Measurements from ENCODE around the gene C1orf56. TPM values are rescaled to one million over a fixed set of nuclear protein-coding genes. Genes with fewer than 3 reads are reported as not detected.

C1orf56 gene
- total RNA-seq, 2 experiments from 2014 or later, result 0.58 to 1.2 TPM

GRCh38 chr1:151008244-151009205 is 39.0 kb upstream of the C1orf56 start, which contains the start of gene PRUNE1:
TSS of gene PRUNE1 (plus strand) at chr1:151008449. CDS start at chr1:151008633, 184 bp downstream.
- TF ChIP-seq, protein P1, sequence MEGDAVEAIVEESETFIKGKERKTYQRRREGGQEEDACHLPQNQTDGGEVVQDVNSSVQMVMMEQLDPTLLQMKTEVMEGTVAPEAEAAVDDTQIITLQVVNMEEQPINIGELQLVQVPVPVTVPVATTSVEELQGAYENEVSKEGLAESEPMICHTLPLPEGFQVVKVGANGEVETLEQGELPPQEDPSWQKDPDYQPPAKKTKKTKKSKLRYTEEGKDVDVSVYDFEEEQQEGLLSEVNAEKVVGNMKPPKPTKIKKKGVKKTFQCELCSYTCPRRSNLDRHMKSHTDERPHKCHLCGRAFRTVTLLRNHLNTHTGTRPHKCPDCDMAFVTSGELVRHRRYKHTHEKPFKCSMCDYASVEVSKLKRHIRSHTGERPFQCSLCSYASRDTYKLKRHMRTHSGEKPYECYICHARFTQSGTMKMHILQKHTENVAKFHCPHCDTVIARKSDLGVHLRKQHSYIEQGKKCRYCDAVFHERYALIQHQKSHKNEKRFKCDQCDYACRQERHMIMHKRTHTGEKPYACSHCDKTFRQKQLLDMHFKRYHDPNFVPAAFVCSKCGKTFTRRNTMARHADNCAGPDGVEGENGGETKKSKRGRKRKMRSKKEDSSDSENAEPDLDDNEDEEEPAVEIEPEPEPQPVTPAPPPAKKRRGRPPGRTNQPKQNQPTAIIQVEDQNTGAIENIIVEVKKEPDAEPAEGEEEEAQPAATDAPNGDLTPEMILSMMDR (IDR thresholded peaks at IDR 0.05), result no peak
- CTCF ChIA-PET, result interaction anchor here (0.6 to 0.9 kb wide), 3 partner anchors 16 to 731 kb away, joined by 3 to 4 read pairs (median 3); no protein-coding TSS in a partner anchor

GRCh38 chr1:151009206-151009587 is 38.4 kb upstream of the C1orf56 start:
- Mint-ChIP-seq H3K4me1 (ENCODE audit: low read depth) (peaks cover 84% of the 10 kb centered on the region), H3K36me3 (ENCODE audit: low read depth) (peaks cover 46% of the 10 kb centered on the region), H3K9me3 (no peaks in the 10 kb centered on the region), H3K27me3 (no peaks in the 10 kb centered on the region), H3K27ac (peak overlapping the region; percentile 98), H3K4me3 (peak overlapping the region; percentile 93)
- TF ChIP-seq, protein P1 (IDR thresholded peaks at IDR 0.05), result no peak
- Histone ChIP-seq H3K27ac (ENCODE audit: low read depth in 1 of 2, low read length in 2 of 2) (peak overlapping the region in 1 of 2 donors; percentile 98), H3K4me3 (ENCODE audit: low read length) (peak overlapping the region; percentile 82), H3K4me1 (ENCODE audit: insufficient read depth, low read length) (peaks cover 79% of the 10 kb centered on the region), H3K27me3 (ENCODE audit: control insufficient read depth in 1 of 2, insufficient read depth in 2 of 2, low read length in 2 of 2) (no peaks in the 10 kb centered on the region), H3K9me3 (ENCODE audit: control insufficient read depth in 1 of 2, insufficient read depth in 1 of 2, low read length in 2 of 2) (no peaks in the 10 kb centered on the region), H3K36me3 (ENCODE audit: insufficient read depth, low read length) (peaks cover 16% of the 10 kb centered on the region)
- ATAC-seq (ENCODE audit: poor library complexity), result no peak
- no peak for DNase-seq
- ChIA-PET POLR2A (interaction anchor here (1.1 to 1.9 kb wide), 4 partner anchors 42 to 645 kb away, joined by 3 to 5 read pairs (median 4); partner anchors contain the start of genes GABPB2 and RPRD2), CTCF (interaction anchor here (0.6 to 1.4 kb wide), 4 partner anchors 15 to 732 kb away, joined by 3 to 5 read pairs (median 4); partner anchors contain the start of gene GABPB2)
- intact Hi-C loops (cut with DNase I, micrococcal nuclease), result loop anchor here (2.0 to 5.0 kb wide), 4 partner anchors 48 to 647 kb away; partner anchors contain the start of genes ARNT (in 1 of the 2), RPRD2 (in 1 of the 2) and TNFAIP8L2 (in 1 of the 2)

More at GRCh38 chr1:151008244-151009205, 39.0 kb upstream of the C1orf56 start, which contains the start of gene PRUNE1:
- Histone ChIP-seq H3K27ac (ENCODE audit: low read depth in 1 of 2, low read length in 2 of 2) (peak within 1 kb of the TSS; percentile 87 to 98), H3K4me1 (ENCODE audit: insufficient read depth, low read length) (peaks cover 83% of the 10 kb centered on the region), H3K9me3 (ENCODE audit: control insufficient read depth in 1 of 2, insufficient read depth in 1 of 2, low read length in 2 of 2) (no peaks in the 10 kb centered on the region), H3K36me3 (ENCODE audit: insufficient read depth, low read length) (peaks cover 14% of the 10 kb centered on the region), H3K4me3 (ENCODE audit: low read length) (peak within 1 kb of the TSS; percentile 82), H3K27me3 (ENCODE audit: control insufficient read depth in 1 of 2, insufficient read depth in 2 of 2, low read length in 2 of 2) (no peaks in the 10 kb centered on the region)
- H3K4me1 Mint-ChIP-seq (ENCODE audit: low read depth), result peaks cover 86% of the 10 kb centered on the region
- ATAC-seq (ENCODE audit: poor library complexity) (peak; percentile 85), DNase-seq (peak; percentile 92 to 100 (median 96))
- H3K27me3 Mint-ChIP-seq, result no peaks in the 10 kb centered on the region
- peak within 1 kb of the TSS; percentile 98 for H3K27ac Mint-ChIP-seq
- peaks cover 43% of the 10 kb centered on the region for H3K36me3 Mint-ChIP-seq (ENCODE audit: low read depth)
- intact Hi-C loops (cut with DNase I, micrococcal nuclease), result loop anchor here (1.0 to 5.0 kb wide), 5 partner anchors 29 to 646 kb away; partner anchors contain the start of genes ARNT (in 1 of the 2), RPRD2 (in 1 of the 2) and TNFAIP8L2 (in 1 of the 2)
- POLR2A ChIA-PET, result interaction anchor here (0.6 to 1.9 kb wide), 7 partner anchors 16 to 645 kb away, joined by 3 to 5 read pairs (median 3); partner anchors contain the start of genes CDC42SE1, GABPB2 and RPRD2
- H3K4me3 Mint-ChIP-seq, result peak within 1 kb of the TSS; percentile 93
- no peaks in the 10 kb centered on the region for H3K9me3 Mint-ChIP-seq

Data from CD4-positive, alpha-beta T cell (primary cell).